ENCODE data around the gene ABHD12. TPM values are rescaled to one million over a fixed set of nuclear protein-coding genes. Genes with fewer than 3 reads are reported as not detected.
A peak's percentile ranks its signal among the peaks of the same experiment; 100 is the strongest.
"Not testable (repeated sequence)": the region's sequence is repeated elsewhere in the genome, so short reads cannot be mapped to it uniquely, and the experiment has no call there.

ABHD12 gene
- total and polyA plus RNA-seq, 2 experiments from 2014 or later: 69.5 to 187 TPM

DNA sequence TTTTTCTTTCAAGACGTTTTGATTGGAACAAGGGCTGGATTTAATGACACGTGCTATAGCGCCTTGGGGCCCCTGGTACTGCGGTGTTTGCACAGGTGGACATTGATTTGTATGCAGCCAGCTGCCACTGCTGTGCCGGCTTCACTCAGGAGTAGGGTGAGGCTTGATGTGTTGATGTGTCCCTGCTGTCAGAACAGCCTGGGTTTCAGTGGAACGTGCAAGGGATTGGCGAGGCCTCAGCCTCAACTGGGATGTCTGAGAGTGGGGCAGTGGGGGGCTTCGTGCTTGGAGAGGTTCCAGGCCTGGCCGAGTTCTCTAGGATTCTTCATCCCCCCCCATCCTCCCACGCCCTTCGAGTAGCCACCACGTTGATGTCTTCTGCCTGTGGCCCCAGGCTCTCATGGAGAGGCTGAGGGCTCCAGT, 119.8 kb downstream of the ABHD12 start:
- Histone ChIP-seq H3K27me3 (no peaks in the 10 kb centered on the region), H3K9me3 (ENCODE audit: low read depth) (no peaks in the 10 kb centered on the region), H3K4me2 (no peak overlapping the region), H3K4me3 (no peak overlapping the region), H3K27ac (no peak overlapping the region), H3K79me2 (peaks cover 12% of the 10 kb centered on the region), H3K9me2 (replicated peaks; ENCODE audit: insufficient read depth) (no peaks in the 10 kb centered on the region), H3K4me1 (ENCODE audit: insufficient read depth) (no peaks in the 10 kb centered on the region), H2AFZ (no peak overlapping the region), H4K20me1 (ENCODE audit: insufficient read depth, poor library complexity, severe bottlenecking) (no peaks in the 10 kb centered on the region), H3K36me3 (replicated peaks; ENCODE audit: insufficient read depth, low read depth) (no peaks in the 10 kb centered on the region)
- DNase-seq (ENCODE audit: low spot score): no peak
- TF ChIP-seq, protein P1, sequence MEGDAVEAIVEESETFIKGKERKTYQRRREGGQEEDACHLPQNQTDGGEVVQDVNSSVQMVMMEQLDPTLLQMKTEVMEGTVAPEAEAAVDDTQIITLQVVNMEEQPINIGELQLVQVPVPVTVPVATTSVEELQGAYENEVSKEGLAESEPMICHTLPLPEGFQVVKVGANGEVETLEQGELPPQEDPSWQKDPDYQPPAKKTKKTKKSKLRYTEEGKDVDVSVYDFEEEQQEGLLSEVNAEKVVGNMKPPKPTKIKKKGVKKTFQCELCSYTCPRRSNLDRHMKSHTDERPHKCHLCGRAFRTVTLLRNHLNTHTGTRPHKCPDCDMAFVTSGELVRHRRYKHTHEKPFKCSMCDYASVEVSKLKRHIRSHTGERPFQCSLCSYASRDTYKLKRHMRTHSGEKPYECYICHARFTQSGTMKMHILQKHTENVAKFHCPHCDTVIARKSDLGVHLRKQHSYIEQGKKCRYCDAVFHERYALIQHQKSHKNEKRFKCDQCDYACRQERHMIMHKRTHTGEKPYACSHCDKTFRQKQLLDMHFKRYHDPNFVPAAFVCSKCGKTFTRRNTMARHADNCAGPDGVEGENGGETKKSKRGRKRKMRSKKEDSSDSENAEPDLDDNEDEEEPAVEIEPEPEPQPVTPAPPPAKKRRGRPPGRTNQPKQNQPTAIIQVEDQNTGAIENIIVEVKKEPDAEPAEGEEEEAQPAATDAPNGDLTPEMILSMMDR (IDR thresholded peaks at IDR 0.05; ENCODE audit: poor library complexity): no peak
- TF ChIP-seq EZH2 (IDR thresholded peaks at IDR 0.05; ENCODE audit: borderline replicate concordance): no peak
- WGBS (ENCODE audit: low lambda C conversion rate, missing lambda C conversion rate): 93% methylated on average over 12 of the region's 12 CpGs

DNA sequence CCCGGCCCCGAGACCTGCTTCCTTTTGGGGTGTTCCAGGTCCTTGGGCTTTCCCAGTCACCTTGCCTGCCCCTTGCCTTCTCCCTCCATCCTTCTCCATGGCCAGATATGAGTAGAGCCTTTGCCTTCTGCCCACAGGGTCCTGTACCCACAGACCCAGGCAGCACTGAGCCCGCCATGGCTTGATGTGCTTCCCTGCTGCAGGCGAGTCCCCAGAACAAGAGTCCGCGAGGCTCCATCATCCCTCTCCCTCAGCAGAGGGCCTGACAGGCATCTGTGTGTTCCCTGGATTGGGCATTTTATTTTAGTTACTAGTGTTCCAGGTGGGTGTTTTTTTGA, 120.8 kb downstream of the ABHD12 start:
- Histone ChIP-seq H3K79me2 (peaks cover 12% of the 10 kb centered on the region), H3K4me2 (no peak overlapping the region), H2AFZ (no peak overlapping the region), H3K9me2 (replicated peaks; ENCODE audit: insufficient read depth) (no peaks in the 10 kb centered on the region), H3K9me3 (ENCODE audit: low read depth) (no peaks in the 10 kb centered on the region), H3K4me1 (ENCODE audit: insufficient read depth) (no peaks in the 10 kb centered on the region), H4K20me1 (ENCODE audit: insufficient read depth, poor library complexity, severe bottlenecking) (no peaks in the 10 kb centered on the region), H3K4me3 (no peak overlapping the region), H3K36me3 (replicated peaks; ENCODE audit: insufficient read depth, low read depth) (no peaks in the 10 kb centered on the region), H3K27me3 (no peaks in the 10 kb centered on the region), H3K27ac (no peak overlapping the region)
- TF ChIP-seq EZH2phosphoT487 (IDR thresholded peaks at IDR 0.05; ENCODE audit: low read depth, severe bottlenecking, unreplicated experiment): no peak
- no peak for TF ChIP-seq EZH2 (IDR thresholded peaks at IDR 0.05; ENCODE audit: borderline replicate concordance)
- TF ChIP-seq, protein P1 (IDR thresholded peaks at IDR 0.05; ENCODE audit: poor library complexity): no peak
- WGBS (ENCODE audit: low lambda C conversion rate, missing lambda C conversion rate): over 99% methylated on average over 6 of the region's 6 CpGs
- DNase-seq (ENCODE audit: low spot score): no peak

DNA sequence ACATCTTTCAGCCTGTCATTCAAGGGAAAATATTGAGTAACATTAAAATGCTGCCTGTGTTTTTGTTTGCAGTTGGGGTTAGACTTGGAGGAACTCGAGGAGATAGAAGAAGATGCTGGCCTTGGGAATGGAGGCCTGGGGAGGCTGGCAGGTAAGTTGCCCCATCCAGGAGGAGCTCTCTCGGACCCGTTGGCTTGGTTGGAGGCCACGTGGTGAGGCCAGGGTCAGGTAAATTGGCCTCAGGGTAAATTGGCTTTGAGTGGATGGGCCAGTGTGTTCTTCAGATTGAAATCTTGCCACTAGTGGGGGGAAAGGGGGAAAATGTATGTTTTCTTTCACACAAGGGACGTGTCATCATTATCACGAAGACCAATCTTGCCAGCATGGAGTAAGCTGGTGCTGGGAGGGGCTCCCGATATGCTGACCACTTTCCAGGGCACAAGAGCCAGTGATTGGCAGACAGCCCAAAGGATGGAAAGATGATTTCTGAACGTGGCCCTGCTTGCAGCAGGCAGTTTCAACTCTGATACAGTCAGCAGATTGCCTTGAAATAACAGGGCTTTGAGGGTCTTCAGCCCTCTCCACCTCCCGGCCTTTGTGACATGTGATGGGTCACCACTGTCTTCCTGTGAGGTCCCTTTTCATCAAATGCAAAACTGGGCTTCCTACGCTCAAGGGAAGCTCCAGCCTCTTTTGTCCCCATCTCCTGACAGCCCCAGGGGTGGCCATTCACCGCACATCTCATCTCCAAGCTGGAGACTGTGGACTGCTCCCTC, 121.4 kb downstream of the ABHD12 start:
- peaks cover 12% of the 10 kb centered on the region for H3K79me2 ChIP-seq
- no peaks in the 10 kb centered on the region for H4K20me1 ChIP-seq (ENCODE audit: insufficient read depth, poor library complexity, severe bottlenecking)
- H3K9me2 ChIP-seq (replicated peaks; ENCODE audit: insufficient read depth): no peaks in the 10 kb centered on the region
- H3K9me3 ChIP-seq (ENCODE audit: low read depth): no peaks in the 10 kb centered on the region
- WGBS (ENCODE audit: low lambda C conversion rate, missing lambda C conversion rate): 93% methylated on average over 11 of the region's 11 CpGs
- no peaks in the 10 kb centered on the region for H3K27me3 ChIP-seq
- no peak overlapping the region for H2AFZ ChIP-seq
- no peak overlapping the region for H3K4me2 ChIP-seq
- H3K4me3 ChIP-seq: no peak overlapping the region
- DNase-seq (ENCODE audit: low spot score): no peak
- H3K4me1 ChIP-seq (ENCODE audit: insufficient read depth): no peaks in the 10 kb centered on the region
- no peaks in the 10 kb centered on the region for H3K36me3 ChIP-seq (replicated peaks; ENCODE audit: insufficient read depth, low read depth)
- TF ChIP-seq EZH2phosphoT487 (IDR thresholded peaks at IDR 0.05; ENCODE audit: low read depth, severe bottlenecking, unreplicated experiment) (no peak), EZH2 (IDR thresholded peaks at IDR 0.05; ENCODE audit: borderline replicate concordance) (no peak)
- TF ChIP-seq, protein P1 (IDR thresholded peaks at IDR 0.05; ENCODE audit: poor library complexity): no peak
- no peak overlapping the region for H3K27ac ChIP-seq

DNA sequence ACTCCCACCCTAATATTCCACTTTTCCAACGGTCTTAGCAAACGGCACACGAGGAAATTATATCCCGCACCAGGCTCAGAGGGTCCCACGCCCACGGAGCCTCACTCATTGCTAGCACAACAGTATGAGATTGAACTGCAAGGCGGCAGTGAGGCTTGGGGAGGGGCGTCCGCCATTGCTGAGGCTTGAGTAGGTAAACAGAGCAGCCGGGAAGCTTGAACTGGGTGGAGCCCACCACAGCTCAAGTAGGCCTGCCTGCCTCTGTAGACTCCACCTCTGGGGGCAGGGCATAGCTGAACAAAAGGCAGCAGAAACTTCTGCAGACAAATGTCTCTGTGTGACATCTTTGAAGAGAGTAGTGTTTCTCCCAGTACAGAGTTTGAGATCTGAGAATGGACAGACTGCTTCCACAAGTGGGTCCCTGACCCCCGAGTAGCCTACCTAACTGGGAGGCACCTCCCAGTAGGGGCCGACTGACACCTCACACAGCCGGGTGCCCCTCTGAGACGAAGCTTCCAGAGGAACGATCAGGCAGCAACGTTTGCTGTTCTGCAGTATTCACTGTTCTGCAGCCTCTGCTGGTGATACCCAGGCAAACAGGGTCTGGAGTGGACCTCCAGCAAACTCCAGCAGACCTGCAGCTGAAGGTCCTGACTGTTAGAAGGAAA, 129.7 kb downstream of the ABHD12 start:
- not testable (repeated sequence) for H2AFZ ChIP-seq; H3K4me3 ChIP-seq; H3K9me3 ChIP-seq (ENCODE audit: low read depth); H3K9me2 ChIP-seq (replicated peaks; ENCODE audit: insufficient read depth); H4K20me1 ChIP-seq (ENCODE audit: insufficient read depth, poor library complexity, severe bottlenecking); H3K4me2 ChIP-seq; H3K27me3 ChIP-seq; H3K36me3 ChIP-seq (replicated peaks; ENCODE audit: insufficient read depth, low read depth); H3K4me1 ChIP-seq (ENCODE audit: insufficient read depth); DNase-seq (ENCODE audit: low spot score)
- 94% methylated on average over 16 of the region's 16 CpGs for WGBS (ENCODE audit: low lambda C conversion rate, missing lambda C conversion rate)
- Histone ChIP-seq H3K79me2 (peaks cover 33% of the 10 kb centered on the region), H3K27ac (peak overlapping the region; percentile 71)
